ENCODE measurements around the gene LPP. TPM values are rescaled to one million over a fixed set of nuclear protein-coding genes. Genes with fewer than 3 reads are reported as not detected.

The LPP gene
- total RNA-seq, 1 experiment from 2014 or later = 54.0 TPM

DNA sequence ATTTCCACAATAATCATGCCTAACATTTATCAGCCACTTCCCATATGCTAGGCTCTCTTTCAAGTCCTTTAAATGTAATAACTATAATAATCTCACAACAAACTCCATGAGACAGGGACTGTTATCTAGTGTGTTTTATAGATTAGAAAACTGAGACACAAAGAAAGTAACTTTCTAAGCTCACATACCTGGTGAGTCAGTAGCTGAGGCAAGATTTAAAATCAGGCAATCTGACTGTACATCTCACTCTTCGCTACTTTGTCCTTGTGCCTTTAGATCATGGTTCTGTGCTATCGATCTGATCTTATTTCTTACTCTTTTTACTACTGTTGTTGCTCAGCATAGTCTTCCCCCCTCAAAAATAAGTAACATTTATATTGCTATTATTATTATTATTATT is 295.5 kb downstream of the LPP start:
- Histone ChIP-seq H3K4me3 (replicated peaks in 1 of 2; ENCODE audit: low read depth in 1 of 2, low read length in 2 of 2) (no peak overlapping the region), H3K27ac (ENCODE audit: low read depth, low read length) (no peak overlapping the region), H4K20me1 (ENCODE audit: insufficient read depth) (no peaks in the 10 kb centered on the region), H2AFZ (ENCODE audit: low read depth, low read length, poor library complexity, severe bottlenecking) (no peak overlapping the region), H3K9me2 (ENCODE audit: insufficient read depth) (no peaks in the 10 kb centered on the region), H3K27me3 (ENCODE audit: insufficient read depth, low read length) (no peaks in the 10 kb centered on the region), H3K36me3 (ENCODE audit: control insufficient read depth in 1 of 2, insufficient read depth in 2 of 2, low read length in 2 of 2) (no peaks in the 10 kb centered on the region), H3K4me1 (ENCODE audit: control insufficient read depth in 1 of 2, insufficient read depth in 2 of 2, low read length in 2 of 2) (no peaks in the 10 kb centered on the region), H3K9ac (ENCODE audit: low read length) (no peak overlapping the region), H3K4me2 (ENCODE audit: low read length) (no peak overlapping the region), H3K9me3 (ENCODE audit: control insufficient read depth in 1 of 2, insufficient read depth in 1 of 2, low read depth in 1 of 2, low read length in 2 of 2) (no peaks in the 10 kb centered on the region), H3K79me2 (ENCODE audit: insufficient read depth, low read length) (no peaks in the 10 kb centered on the region)
- ChIA-PET CTCF (no interaction called here), RAD21 (ENCODE audit: low non-redundant PET in 1 of 2, low total read pairs in 2 of 2, uncharacterized antibody in 2 of 2, unreplicated experiment in 2 of 2) (no interaction called here), POLR2A (no interaction called here)
- intact Hi-C loops (cut with micrococcal nuclease) = no loop called here
- DNase-seq (ENCODE audit: low read depth, low spot score) = no peak
- TF ChIP-seq, protein P1, sequence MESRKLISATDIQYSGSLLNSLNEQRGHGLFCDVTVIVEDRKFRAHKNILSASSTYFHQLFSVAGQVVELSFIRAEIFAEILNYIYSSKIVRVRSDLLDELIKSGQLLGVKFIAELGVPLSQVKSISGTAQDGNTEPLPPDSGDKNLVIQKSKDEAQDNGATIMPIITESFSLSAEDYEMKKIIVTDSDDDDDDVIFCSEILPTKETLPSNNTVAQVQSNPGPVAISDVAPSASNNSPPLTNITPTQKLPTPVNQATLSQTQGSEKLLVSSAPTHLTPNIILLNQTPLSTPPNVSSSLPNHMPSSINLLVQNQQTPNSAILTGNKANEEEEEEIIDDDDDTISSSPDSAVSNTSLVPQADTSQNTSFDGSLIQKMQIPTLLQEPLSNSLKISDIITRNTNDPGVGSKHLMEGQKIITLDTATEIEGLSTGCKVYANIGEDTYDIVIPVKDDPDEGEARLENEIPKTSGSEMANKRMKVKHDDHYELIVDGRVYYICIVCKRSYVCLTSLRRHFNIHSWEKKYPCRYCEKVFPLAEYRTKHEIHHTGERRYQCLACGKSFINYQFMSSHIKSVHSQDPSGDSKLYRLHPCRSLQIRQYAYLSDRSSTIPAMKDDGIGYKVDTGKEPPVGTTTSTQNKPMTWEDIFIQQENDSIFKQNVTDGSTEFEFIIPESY (IDR thresholded peaks at IDR 0.05; ENCODE audit: extremely low read depth, insufficient replicate concordance, low read length) = no peak
- TF ChIP-seq ZNF274 (IDR thresholded peaks at IDR 0.05; ENCODE audit: low read depth, low read length) = no peak
- TF ChIP-seq TCF7L2 (IDR thresholded peaks at IDR 0.05; ENCODE audit: borderline replicate concordance, extremely low read depth, insufficient read depth, insufficient read length) = no peak
- no peak for TF ChIP-seq ZFX (IDR thresholded peaks at IDR 0.05)
- TF ChIP-seq, protein P2, sequence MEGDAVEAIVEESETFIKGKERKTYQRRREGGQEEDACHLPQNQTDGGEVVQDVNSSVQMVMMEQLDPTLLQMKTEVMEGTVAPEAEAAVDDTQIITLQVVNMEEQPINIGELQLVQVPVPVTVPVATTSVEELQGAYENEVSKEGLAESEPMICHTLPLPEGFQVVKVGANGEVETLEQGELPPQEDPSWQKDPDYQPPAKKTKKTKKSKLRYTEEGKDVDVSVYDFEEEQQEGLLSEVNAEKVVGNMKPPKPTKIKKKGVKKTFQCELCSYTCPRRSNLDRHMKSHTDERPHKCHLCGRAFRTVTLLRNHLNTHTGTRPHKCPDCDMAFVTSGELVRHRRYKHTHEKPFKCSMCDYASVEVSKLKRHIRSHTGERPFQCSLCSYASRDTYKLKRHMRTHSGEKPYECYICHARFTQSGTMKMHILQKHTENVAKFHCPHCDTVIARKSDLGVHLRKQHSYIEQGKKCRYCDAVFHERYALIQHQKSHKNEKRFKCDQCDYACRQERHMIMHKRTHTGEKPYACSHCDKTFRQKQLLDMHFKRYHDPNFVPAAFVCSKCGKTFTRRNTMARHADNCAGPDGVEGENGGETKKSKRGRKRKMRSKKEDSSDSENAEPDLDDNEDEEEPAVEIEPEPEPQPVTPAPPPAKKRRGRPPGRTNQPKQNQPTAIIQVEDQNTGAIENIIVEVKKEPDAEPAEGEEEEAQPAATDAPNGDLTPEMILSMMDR (IDR thresholded peaks at IDR 0.05 in 2 of 3, conservative IDR thresholded peaks at IDR 0.05 in 1 of 3; ENCODE audit: borderline replicate concordance in 1 of 3, insufficient read depth in 1 of 3, low read depth in 2 of 3, low read length in 2 of 3) = no peak
- TF ChIP-seq REST (IDR thresholded peaks at IDR 0.05; ENCODE audit: low read depth) = no peak
- no peak for TF ChIP-seq CBX3 (IDR thresholded peaks at IDR 0.05; ENCODE audit: low read depth)
- no peak for TF ChIP-seq POLR2AphosphoS5 (IDR thresholded peaks at IDR 0.05; ENCODE audit: low read depth, low read length)
- no peak for TF ChIP-seq SIN3A (IDR thresholded peaks at IDR 0.05; ENCODE audit: low read depth)
- TF ChIP-seq, protein P3, sequence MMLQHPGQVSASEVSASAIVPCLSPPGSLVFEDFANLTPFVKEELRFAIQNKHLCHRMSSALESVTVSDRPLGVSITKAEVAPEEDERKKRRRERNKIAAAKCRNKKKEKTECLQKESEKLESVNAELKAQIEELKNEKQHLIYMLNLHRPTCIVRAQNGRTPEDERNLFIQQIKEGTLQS (IDR thresholded peaks at IDR 0.05) = no peak
- TF ChIP-seq SP1 (IDR thresholded peaks at IDR 0.05; ENCODE audit: low read depth) = no peak
- ATAC-seq = no peak
- no TSS peak for BruUV-seq (replicated peaks)
